HL-60 (cell line): ENCODE data around the gene LYPD8.

Experiments used
- POLR2AphosphoS5 ChIP-seq: IDR thresholded peaks from 2 replicates; pipeline ENCODE4 v1.6.1; 2012; ENCODE audit warnings: low read depth
- TF ChIP-seq, protein P1 (sequence below): IDR thresholded peaks from one replicate; pipeline ENCODE4 v1.5.1; 2011; ENCODE audit warnings: low read length, control low read depth, inconsistent platforms; ENCODE audit not compliant: insufficient read depth
- TF ChIP-seq, protein P2 (sequence below): IDR thresholded peaks from 2 replicates; pipeline ENCODE4 v1.6.1; 2012; ENCODE audit warnings: low read depth; ENCODE audit not compliant: insufficient replicate concordance

GRCh38 chr1:248704606-248705005 lies 51.0 kb downstream of the LYPD8 start:
- TF ChIP-seq, protein P1, sequence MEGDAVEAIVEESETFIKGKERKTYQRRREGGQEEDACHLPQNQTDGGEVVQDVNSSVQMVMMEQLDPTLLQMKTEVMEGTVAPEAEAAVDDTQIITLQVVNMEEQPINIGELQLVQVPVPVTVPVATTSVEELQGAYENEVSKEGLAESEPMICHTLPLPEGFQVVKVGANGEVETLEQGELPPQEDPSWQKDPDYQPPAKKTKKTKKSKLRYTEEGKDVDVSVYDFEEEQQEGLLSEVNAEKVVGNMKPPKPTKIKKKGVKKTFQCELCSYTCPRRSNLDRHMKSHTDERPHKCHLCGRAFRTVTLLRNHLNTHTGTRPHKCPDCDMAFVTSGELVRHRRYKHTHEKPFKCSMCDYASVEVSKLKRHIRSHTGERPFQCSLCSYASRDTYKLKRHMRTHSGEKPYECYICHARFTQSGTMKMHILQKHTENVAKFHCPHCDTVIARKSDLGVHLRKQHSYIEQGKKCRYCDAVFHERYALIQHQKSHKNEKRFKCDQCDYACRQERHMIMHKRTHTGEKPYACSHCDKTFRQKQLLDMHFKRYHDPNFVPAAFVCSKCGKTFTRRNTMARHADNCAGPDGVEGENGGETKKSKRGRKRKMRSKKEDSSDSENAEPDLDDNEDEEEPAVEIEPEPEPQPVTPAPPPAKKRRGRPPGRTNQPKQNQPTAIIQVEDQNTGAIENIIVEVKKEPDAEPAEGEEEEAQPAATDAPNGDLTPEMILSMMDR: no peak
- TF ChIP-seq, protein P2, sequence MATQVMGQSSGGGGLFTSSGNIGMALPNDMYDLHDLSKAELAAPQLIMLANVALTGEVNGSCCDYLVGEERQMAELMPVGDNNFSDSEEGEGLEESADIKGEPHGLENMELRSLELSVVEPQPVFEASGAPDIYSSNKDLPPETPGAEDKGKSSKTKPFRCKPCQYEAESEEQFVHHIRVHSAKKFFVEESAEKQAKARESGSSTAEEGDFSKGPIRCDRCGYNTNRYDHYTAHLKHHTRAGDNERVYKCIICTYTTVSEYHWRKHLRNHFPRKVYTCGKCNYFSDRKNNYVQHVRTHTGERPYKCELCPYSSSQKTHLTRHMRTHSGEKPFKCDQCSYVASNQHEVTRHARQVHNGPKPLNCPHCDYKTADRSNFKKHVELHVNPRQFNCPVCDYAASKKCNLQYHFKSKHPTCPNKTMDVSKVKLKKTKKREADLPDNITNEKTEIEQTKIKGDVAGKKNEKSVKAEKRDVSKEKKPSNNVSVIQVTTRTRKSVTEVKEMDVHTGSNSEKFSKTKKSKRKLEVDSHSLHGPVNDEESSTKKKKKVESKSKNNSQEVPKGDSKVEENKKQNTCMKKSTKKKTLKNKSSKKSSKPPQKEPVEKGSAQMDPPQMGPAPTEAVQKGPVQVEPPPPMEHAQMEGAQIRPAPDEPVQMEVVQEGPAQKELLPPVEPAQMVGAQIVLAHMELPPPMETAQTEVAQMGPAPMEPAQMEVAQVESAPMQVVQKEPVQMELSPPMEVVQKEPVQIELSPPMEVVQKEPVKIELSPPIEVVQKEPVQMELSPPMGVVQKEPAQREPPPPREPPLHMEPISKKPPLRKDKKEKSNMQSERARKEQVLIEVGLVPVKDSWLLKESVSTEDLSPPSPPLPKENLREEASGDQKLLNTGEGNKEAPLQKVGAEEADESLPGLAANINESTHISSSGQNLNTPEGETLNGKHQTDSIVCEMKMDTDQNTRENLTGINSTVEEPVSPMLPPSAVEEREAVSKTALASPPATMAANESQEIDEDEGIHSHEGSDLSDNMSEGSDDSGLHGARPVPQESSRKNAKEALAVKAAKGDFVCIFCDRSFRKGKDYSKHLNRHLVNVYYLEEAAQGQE: no peak
- TF ChIP-seq POLR2AphosphoS5: no peak
